H1 (cell line): Measurements from ENCODE around the gene C20orf144. TPM values are rescaled to one million over a fixed set of nuclear protein-coding genes. Genes with fewer than 3 reads are reported as not detected.

Experiments used
- CTCF ChIA-PET: fragments of 300-600 bp; sonication (Branson Sonifier 250); formaldehyde crosslinking; loops from one replicate; lab custom pipeline; 2021; ENCODE audit not compliant: partially characterized antibody; lab: Charles Lee
- POLR2A ChIA-PET: fragments of 300-600 bp; sonication (Branson Sonifier 250); formaldehyde crosslinking; loops from one replicate; lab custom pipeline; 2021; ENCODE audit warnings: inconsistent platforms; ENCODE audit not compliant: partially characterized antibody; lab: Charles Lee
- DNase-seq, 2 experiments: peaks; one replicate each; pipeline versions ENCODE4 v3.0.0 to v3.0.0-alpha.2; 2010 to 2022; ENCODE audit warnings: low spot score in 2 of 2, low read depth in 1 of 2, mixed read lengths in 1 of 2
- FAIRE-seq: peaks from 2 replicates; lab custom pipeline; 2011; peaks lifted over from hg19 to GRCh38; lab: Jason Lieb, UNC
- H2AFZ ChIP-seq: 2 replicates; pipeline ENCODE4 v1.8.1; 2012; ENCODE audit warnings: low read length, inconsistent platforms
- H2AK5ac ChIP-seq: 2 replicates; pipeline ENCODE4 v1.6.1; 2013; ENCODE audit warnings: low read depth, low read length
- H2BK120ac ChIP-seq: replicated peaks from 2 replicates; pipeline ENCODE3; 2013; ENCODE audit warnings: low read depth, low read length, inconsistent platforms
- H2BK12ac ChIP-seq: 2 replicates; pipeline ENCODE4 v1.6.1; 2013; ENCODE audit warnings: low read depth, low read length
- H2BK15ac ChIP-seq: 2 replicates; pipeline ENCODE4 v1.6.1; 2013; ENCODE audit warnings: low read length
- H2BK20ac ChIP-seq: 2 replicates; pipeline ENCODE4 v1.6.1; 2013; ENCODE audit warnings: low read length
- H2BK5ac ChIP-seq: 2 replicates; pipeline ENCODE4 v1.6.1; 2013; ENCODE audit warnings: low read depth, low read length
- H3K14ac ChIP-seq: 2 replicates; pipeline ENCODE4 v1.6.1; 2013; ENCODE audit warnings: inconsistent platforms; ENCODE audit not compliant: insufficient read length
- H3K18ac ChIP-seq: 2 replicates; pipeline ENCODE4 v1.6.1; 2013; ENCODE audit warnings: low read length; ENCODE audit errors: extremely low read depth
- H3K23ac ChIP-seq: 2 replicates; pipeline ENCODE4 v1.6.1; 2013; ENCODE audit warnings: inconsistent platforms; ENCODE audit not compliant: insufficient read length
- H3K23me2 ChIP-seq: 2 replicates; pipeline ENCODE4 v1.6.1; 2013; ENCODE audit warnings: low read depth, low read length
- H3K27ac ChIP-seq: 2 replicates; pipeline ENCODE4 v1.6.1; 2011; ENCODE audit warnings: low read depth, low read length, inconsistent platforms
- H3K27me3 ChIP-seq, 4 experiments: replicated peaks in 1 of 4; 1 replicate in 1 of 4; 2 replicates in 3 of 4; pipeline versions ENCODE4 v1.6.1 to v1.8.1; 2011 to 2013; ENCODE audit warnings: low read length in 3 of 4, mild to moderate bottlenecking in 3 of 4, inconsistent platforms in 2 of 4, mixed read lengths in 2 of 4, moderate library complexity in 1 of 4; ENCODE audit not compliant: control insufficient read depth in 3 of 4, insufficient read depth in 3 of 4; ENCODE audit errors: extremely low read depth in 1 of 4
- H3K36me3 ChIP-seq, 4 experiments: 2 replicates each; pipeline versions ENCODE4 v1.6.1 to v1.8.1; 2011 to 2013; ENCODE audit warnings: mild to moderate bottlenecking in 4 of 4, low read length in 3 of 4, moderate library complexity in 2 of 4, control low read depth in 1 of 4, inconsistent platforms in 1 of 4; ENCODE audit not compliant: insufficient read depth in 4 of 4, control insufficient read depth in 2 of 4
- H3K4ac ChIP-seq: replicated peaks from 2 replicates; pipeline ENCODE3; 2013; ENCODE audit warnings: low read length, low read depth, mixed read lengths, inconsistent platforms; ENCODE audit not compliant: insufficient read length
- H3K4me1 ChIP-seq, 4 experiments: replicated peaks in 1 of 4; 1 replicate in 1 of 4; 2 replicates in 3 of 4; pipeline versions ENCODE4 v1.6.1 to v1.8.1; 2011 to 2013; ENCODE audit warnings: low read length in 3 of 4, inconsistent platforms in 2 of 4, mixed read lengths in 1 of 4; ENCODE audit not compliant: insufficient read depth in 4 of 4, control insufficient read depth in 3 of 4
- H3K4me2 ChIP-seq, 2 experiments: 2 replicates each; pipeline versions ENCODE4 v1.6.1 to v1.8.1; 2011 to 2013; ENCODE audit warnings: low read depth in 2 of 2, low read length in 2 of 2, control low read depth in 1 of 2, inconsistent platforms in 1 of 2, mild to moderate bottlenecking in 1 of 2; ENCODE audit not compliant: insufficient read depth in 1 of 2
- H3K4me3 ChIP-seq, 4 experiments: fragments of 200-600, 300-600 bp in 1 of 4; sonication (generic), shearing (Covaris generic), sonication (Bioruptor Twin) in 1 of 4; 2 replicates each; pipeline versions ENCODE4 v1.5.1 to v1.8.1; 2011 to 2016; ENCODE audit warnings: low read length in 4 of 4, low read depth in 3 of 4, control low read depth in 2 of 4, inconsistent platforms in 2 of 4, mild to moderate bottlenecking in 2 of 4, mixed read lengths in 1 of 4, moderate library complexity in 1 of 4; ENCODE audit not compliant: insufficient read depth in 2 of 4; ENCODE audit errors: extremely low read depth in 1 of 4
- H3K56ac ChIP-seq: replicated peaks from 2 replicates; pipeline ENCODE3; 2013; ENCODE audit warnings: low read depth, mild to moderate bottlenecking, mixed read lengths, low read length, inconsistent platforms; ENCODE audit not compliant: insufficient read length
- H3K79me1 ChIP-seq: 2 replicates; pipeline ENCODE4 v1.6.1; 2013; ENCODE audit warnings: low read depth, low read length, control low read depth
- H3K79me2 ChIP-seq, 2 experiments: 2 replicates each; pipeline versions ENCODE4 v1.6.1 to v1.8.1; 2012 to 2013; ENCODE audit warnings: low read length in 2 of 2, mild to moderate bottlenecking in 2 of 2, inconsistent platforms in 1 of 2; ENCODE audit not compliant: insufficient read depth in 2 of 2, control insufficient read depth in 1 of 2
- H3K9ac ChIP-seq, 4 experiments: replicated peaks in 1 of 4; 1 replicate in 1 of 4; 2 replicates in 3 of 4; pipeline versions ENCODE4 v1.6.1 to v1.8.1; 2011 to 2013; ENCODE audit warnings: low read depth in 3 of 4, low read length in 3 of 4, control low read depth in 2 of 4, mild to moderate bottlenecking in 2 of 4, moderate library complexity in 2 of 4, inconsistent platforms in 1 of 4; ENCODE audit errors: extremely low read depth in 1 of 4
- H3K9me3 ChIP-seq, 2 experiments: 2 replicates each; pipeline versions ENCODE4 v1.6.1 to v1.8.1; 2012 to 2013; ENCODE audit warnings: mild to moderate bottlenecking in 2 of 2, moderate library complexity in 2 of 2, control low read depth in 1 of 2, inconsistent platforms in 1 of 2, low read depth in 1 of 2, low read length in 1 of 2, mixed read lengths in 1 of 2; ENCODE audit not compliant: insufficient read depth in 2 of 2
- H4K20me1 ChIP-seq, 2 experiments: replicated peaks in 1 of 2; 2 replicates each; pipeline versions ENCODE3 to v1.8.1; 2011 to 2013; ENCODE audit warnings: inconsistent platforms in 2 of 2, low read length in 2 of 2, mild to moderate bottlenecking in 1 of 2; ENCODE audit not compliant: insufficient read depth in 2 of 2, control insufficient read depth in 1 of 2
- H4K5ac ChIP-seq: 2 replicates; pipeline ENCODE4 v1.6.1; 2013; ENCODE audit warnings: low read length, low read depth, mixed read lengths, inconsistent platforms; ENCODE audit not compliant: insufficient read length
- H4K8ac ChIP-seq: 2 replicates; pipeline ENCODE4 v1.8.0; 2013; ENCODE audit warnings: mild to moderate bottlenecking, moderate library complexity, low read length, inconsistent platforms; ENCODE audit not compliant: insufficient read depth; ENCODE audit errors: extremely low read depth
- H4K91ac ChIP-seq: replicated peaks from 2 replicates; pipeline ENCODE3; 2013; ENCODE audit warnings: low read length, mixed read lengths, inconsistent platforms; ENCODE audit not compliant: insufficient read length
- WGBS, 2 experiments: shearing (Covaris generic) in 1 of 2; methylation state at CpG; one replicate each; pipeline versions ENCODE4 v1.1.6 to v1.1.7; 2013 to 2015; ENCODE audit warnings: low lambda C conversion rate in 2 of 2, mixed read lengths in 2 of 2, inconsistent platforms in 1 of 2, low coverage in 1 of 2, missing lambda C conversion rate in 1 of 2; ENCODE audit not compliant: insufficient replicate concordance in 2 of 2, insufficient coverage in 1 of 2, insufficient read length in 1 of 2; ENCODE audit errors: extremely low coverage in 1 of 2, missing lambda C conversion rate in 1 of 2; 5-methylcytosine and 5-hydroxymethylcytosine counted together
- polyA plus RNA-seq, 7 experiments: library from polyadenylated mRNA; depleted of rRNA in 3 of 7; stranded (reverse) in 5 of 7; unstranded in 2 of 7; fragments of >200 nt in 5 of 7; fragments of 200-250 nt in 2 of 7; gene quantifications; 1 replicate in 5 of 7; 2 replicates in 1 of 7; 4 replicates in 1 of 7; pipeline versions ENCODE4 v1.2.1 to v1.2.3, GENCODE V29; 2011 to 2013; ENCODE audit warnings: missing spikeins in 2 of 7, mixed read lengths in 2 of 7
- total RNA-seq: library from RNA; stranded (reverse); fragmentation: NEBNext Ultra II Directional; extraction: Animal tissue kit (Norgen Biotek cat#: 25700); gene quantifications from 2 replicates; pipeline ENCODE4 v1.2.1, GENCODE V29; 2021
- TF ChIP-seq, protein P1 (sequence below): IDR thresholded peaks from 2 replicates; pipeline ENCODE4 v1.6.1; 2012; ENCODE audit warnings: inconsistent platforms
- TF ChIP-seq, protein P2 (sequence below): IDR thresholded peaks from 2 replicates; pipeline ENCODE4 v1.6.1; 2011; ENCODE audit warnings: low read depth, mild to moderate bottlenecking, low read length; ENCODE audit not compliant: insufficient read depth
- TF ChIP-seq, protein P3 (sequence below): IDR thresholded peaks from 2 replicates; pipeline ENCODE4 v1.6.1; 2012; ENCODE audit warnings: inconsistent platforms

Gene C20orf144
- total and polyA plus RNA-seq, 2 of the 8 experiments (the other 6 are each of a cell fraction or from before 2014, with no cell fraction given): 0.21 to 0.24 TPM

DNA sequence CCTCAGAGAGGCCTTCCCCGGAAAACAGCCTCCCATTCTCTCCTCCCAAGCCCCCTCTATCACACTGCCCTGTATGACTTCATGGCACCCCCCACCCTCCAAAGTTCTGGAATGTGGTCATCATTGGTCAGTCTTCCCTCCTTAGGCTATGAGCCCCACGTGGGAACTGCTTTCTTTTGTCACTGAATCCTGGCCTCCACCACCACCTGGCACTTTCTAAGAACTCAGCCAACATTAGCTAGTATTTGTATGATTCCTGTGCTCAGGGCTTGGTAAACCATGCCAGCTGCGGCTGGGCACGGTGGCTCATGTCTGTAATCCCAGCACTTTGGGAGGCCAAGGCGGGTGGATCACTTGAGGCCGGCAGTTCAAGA, 32.5 kb downstream of the C20orf144 start:
- H3K79me1 ChIP-seq: no peaks in the 10 kb centered on the region
- FAIRE-seq (no peak), DNase-seq (no peak)
- 0 out of 2 replicates have a peak overlapping the region, but pooled peaks have one; percentile 95 for H2AFZ ChIP-seq
- H3K56ac ChIP-seq: no peak overlapping the region
- H3K14ac ChIP-seq: no peak overlapping the region
- H3K23me2 ChIP-seq: no peaks in the 10 kb centered on the region
- no peak overlapping the region for H2BK20ac ChIP-seq
- H2BK15ac ChIP-seq: no peak overlapping the region
- no peak overlapping the region for H3K18ac ChIP-seq
- H4K91ac ChIP-seq: no peak overlapping the region
- H3K4ac ChIP-seq: no peak overlapping the region
- no peaks in the 10 kb centered on the region for H4K20me1 ChIP-seq
- H4K5ac ChIP-seq: no peak overlapping the region
- H3K9me3 ChIP-seq: peaks cover 0 to 7% of the 10 kb centered on the region in 2 experiments; a peak in 1 of 4 replicates
- H3K79me2 ChIP-seq: no peaks in the 10 kb centered on the region
- H2AK5ac ChIP-seq: no peak overlapping the region
- no peaks in the 10 kb centered on the region for H3K36me3 ChIP-seq
- H3K27ac ChIP-seq: no peak overlapping the region
- 84% methylated on average over 6 of the region's 6 CpGs; no CpG with 5 or more reads in 1 of the 2 experiments for WGBS, 2 experiments
- H3K4me1 ChIP-seq: peaks cover 0 to 16% (median 9%) of the 10 kb centered on the region in 4 experiments; a peak in 6 of 7 replicates
- no peak overlapping the region for H2BK120ac ChIP-seq
- no peak overlapping the region; a peak in 2 of 7 replicates for H3K9ac ChIP-seq
- no peak overlapping the region for H4K8ac ChIP-seq
- no peak overlapping the region; the same call in 1 of the 2 replicates for H2BK12ac ChIP-seq
- H3K4me2 ChIP-seq: no peak overlapping the region; a peak in 1 of 4 replicates
- peaks cover 0 to 3% (median 2%) of the 10 kb centered on the region in 4 experiments; a peak in 3 of 7 replicates for H3K27me3 ChIP-seq
- no peak overlapping the region for H3K23ac ChIP-seq
- H2BK5ac ChIP-seq: no peak overlapping the region
- no peak overlapping the region for H3K4me3 ChIP-seq
- ChIA-PET POLR2A (interaction anchor here (1.0 to 3.0 kb wide), 5 partner anchors 10 to 31 kb away, joined by 3 to 11 read pairs (median 6); partner anchors contain the start of gene PXMP4), CTCF (interaction anchor here (0.9 to 2.2 kb wide), 5 partner anchors 10 to 30 kb away, joined by 3 to 8 read pairs (median 5); no protein-coding TSS in a partner anchor)
- TF ChIP-seq, protein P1, sequence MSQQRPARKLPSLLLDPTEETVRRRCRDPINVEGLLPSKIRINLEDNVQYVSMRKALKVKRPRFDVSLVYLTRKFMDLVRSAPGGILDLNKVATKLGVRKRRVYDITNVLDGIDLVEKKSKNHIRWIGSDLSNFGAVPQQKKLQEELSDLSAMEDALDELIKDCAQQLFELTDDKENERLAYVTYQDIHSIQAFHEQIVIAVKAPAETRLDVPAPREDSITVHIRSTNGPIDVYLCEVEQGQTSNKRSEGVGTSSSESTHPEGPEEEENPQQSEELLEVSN: peak; percentile 47; the same call in 1 of the 2 replicates
- TF ChIP-seq, protein P2, sequence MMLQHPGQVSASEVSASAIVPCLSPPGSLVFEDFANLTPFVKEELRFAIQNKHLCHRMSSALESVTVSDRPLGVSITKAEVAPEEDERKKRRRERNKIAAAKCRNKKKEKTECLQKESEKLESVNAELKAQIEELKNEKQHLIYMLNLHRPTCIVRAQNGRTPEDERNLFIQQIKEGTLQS: no peak
- TF ChIP-seq, protein P3, sequence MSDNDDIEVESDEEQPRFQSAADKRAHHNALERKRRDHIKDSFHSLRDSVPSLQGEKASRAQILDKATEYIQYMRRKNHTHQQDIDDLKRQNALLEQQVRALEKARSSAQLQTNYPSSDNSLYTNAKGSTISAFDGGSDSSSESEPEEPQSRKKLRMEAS: peak; percentile 32; the same call in 1 of the 2 replicates
